Fibroblast of skin of scalp (primary cell): Measurements from ENCODE around the gene RAPGEF2.

Source experiments
- DNase-seq: peaks from one replicate; pipeline ENCODE4 v3.0.0-alpha.2; 2013

RAPGEF2 gene

GRCh38 chr4:159282329-159282728, 179.4 kb downstream of the RAPGEF2 start:
- no peak for DNase-seq

- no peak for DNase-seq
These were observed 180.1 kb downstream of the RAPGEF2 start for GRCh38 chr4:159282944-159283343.

GRCh38 chr4:159283696-159284095, 180.8 kb downstream of the RAPGEF2 start:
- DNase-seq = peak; percentile 94

GRCh38 chr4:159284113-159284512, 181.2 kb downstream of the RAPGEF2 start:
- peak; percentile 50 for DNase-seq

GRCh38 chr4:159284733-159285132, 181.9 kb downstream of the RAPGEF2 start:
- DNase-seq = peak; percentile 22

GRCh38 chr4:159287767-159288166, 184.9 kb downstream of the RAPGEF2 start:
- no peak for DNase-seq

- no peak for DNase-seq
These were observed 186.8 kb downstream of the RAPGEF2 start for GRCh38 chr4:159289682-159290081.

- no peak for DNase-seq
These were observed 187.6 kb downstream of the RAPGEF2 start for GRCh38 chr4:159290321-159291030.

- DNase-seq = no peak
These were observed 188.3 kb downstream of the RAPGEF2 start for GRCh38 chr4:159291176-159291575.

- no peak for DNase-seq
These were observed 189.4 kb downstream of the RAPGEF2 start for GRCh38 chr4:159292137-159292896.

GRCh38 chr4:159293811-159294515, 191.1 kb downstream of the RAPGEF2 start:
- DNase-seq = no peak

- peak; percentile 58 for DNase-seq
These were observed 193.2 kb downstream of the RAPGEF2 start for GRCh38 chr4:159296061-159296460.

- DNase-seq = peak; percentile 39
These were observed 194.2 kb downstream of the RAPGEF2 start for GRCh38 chr4:159297091-159297490.

- DNase-seq = peak; percentile 85
These were observed 195.6 kb downstream of the RAPGEF2 start for GRCh38 chr4:159298502-159298901.

- no peak for DNase-seq
These were observed 200.6 kb downstream of the RAPGEF2 start for GRCh38 chr4:159303435-159303834.

GRCh38 chr4:159305129-159305528, 202.2 kb downstream of the RAPGEF2 start:
- DNase-seq = no peak

GRCh38 chr4:159307929-159308328, 205.1 kb downstream of the RAPGEF2 start:
- DNase-seq = no peak

GRCh38 chr4:159308566-159309340, 205.9 kb downstream of the RAPGEF2 start:
- DNase-seq = peak; percentile 49

- no peak for DNase-seq
These were observed 209.4 kb downstream of the RAPGEF2 start for GRCh38 chr4:159312236-159312635.

GRCh38 chr4:159315879-159316278, 213.0 kb downstream of the RAPGEF2 start:
- DNase-seq = peak; percentile 12

- no peak for DNase-seq
These were observed 214.3 kb downstream of the RAPGEF2 start for GRCh38 chr4:159317203-159317602.

GRCh38 chr4:159319027-159319426, 216.1 kb downstream of the RAPGEF2 start:
- no peak for DNase-seq

GRCh38 chr4:159326480-159326879, 223.6 kb downstream of the RAPGEF2 start:
- no peak for DNase-seq
